CD4-positive, alpha-beta T cell treated with Interleukin-6 for 4 hours (primary cell): ENCODE data around the gene ZNF341.

ENCODE experiments used
- DNase-seq: peaks from one replicate; pipeline ENCODE4 v3.0.0-alpha.2; 2020; ENCODE audit warnings: mixed read lengths

Gene ZNF341

GRCh38 chr20:33827634-33828325 lies 96.0 kb downstream of the ZNF341 start:
- no peak for DNase-seq

- no peak for DNase-seq
These were observed 96.6 kb downstream of the ZNF341 start for GRCh38 chr20:33828326-33828844.

- DNase-seq, result no peak
These were observed 97.3 kb downstream of the ZNF341 start for GRCh38 chr20:33828967-33829560.

DNA sequence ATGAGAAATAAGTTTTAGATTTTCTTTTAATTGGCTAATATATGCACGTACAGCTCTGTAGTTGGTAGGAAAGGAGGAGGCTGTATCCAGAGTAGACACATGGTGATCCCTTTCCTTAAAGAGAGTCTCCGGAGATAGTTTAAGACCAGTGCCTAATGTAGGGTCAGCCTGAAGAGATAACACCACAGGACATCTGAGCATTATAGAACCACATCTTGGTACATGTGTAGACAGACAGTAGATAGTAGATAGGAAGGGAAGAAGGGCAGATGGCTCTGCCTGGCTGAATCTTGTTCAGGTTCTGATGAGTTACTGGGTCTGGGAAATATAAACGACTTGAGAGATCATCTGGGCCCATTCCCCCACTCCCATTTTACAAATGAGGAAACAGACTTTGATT lies 97.8 kb downstream of the ZNF341 start:
- no peak for DNase-seq

DNA sequence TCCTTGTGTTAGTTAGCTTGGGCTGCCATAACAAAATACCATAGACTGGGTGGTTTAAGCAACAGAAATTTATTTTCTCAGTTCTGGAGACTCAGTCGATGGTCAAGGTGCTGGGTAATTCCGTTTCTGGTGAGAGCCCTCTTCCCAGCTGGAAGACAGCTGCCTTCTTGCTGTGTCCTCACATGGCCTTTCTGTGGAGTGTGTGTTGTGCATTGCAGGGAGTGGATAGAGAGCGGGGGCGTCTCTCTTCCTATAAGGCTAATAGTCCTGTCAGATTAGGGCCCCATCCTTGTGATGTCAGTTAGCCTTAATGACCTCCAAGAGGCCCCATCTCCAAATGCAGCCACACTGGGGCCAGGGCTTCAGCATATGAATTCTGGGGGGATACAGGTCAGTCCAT lies 98.6 kb downstream of the ZNF341 start:
- no peak for DNase-seq

GRCh38 chr20:33832103-33832804 lies 100.5 kb downstream of the ZNF341 start:
- no peak for DNase-seq

DNA sequence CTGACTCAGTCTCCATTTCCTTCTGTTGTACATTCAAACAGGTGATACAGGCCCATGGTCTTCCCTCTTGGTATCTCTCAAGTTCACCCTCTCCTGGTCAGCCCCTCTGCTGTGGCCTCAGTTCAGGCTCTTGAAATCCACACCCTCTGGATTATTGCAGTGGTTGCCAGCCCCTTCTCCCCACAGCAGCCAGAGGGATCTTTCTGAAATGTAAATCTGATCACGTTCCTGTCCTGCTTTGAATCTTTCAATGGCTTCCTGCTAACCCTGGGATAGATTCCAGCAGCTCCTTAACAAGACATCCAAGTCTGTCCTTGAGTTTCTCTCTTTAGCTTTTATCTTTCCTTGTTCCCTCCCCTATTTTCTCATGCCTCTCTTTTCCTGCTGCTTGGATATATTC lies 101.5 kb downstream of the ZNF341 start:
- DNase-seq, result no peak

DNA sequence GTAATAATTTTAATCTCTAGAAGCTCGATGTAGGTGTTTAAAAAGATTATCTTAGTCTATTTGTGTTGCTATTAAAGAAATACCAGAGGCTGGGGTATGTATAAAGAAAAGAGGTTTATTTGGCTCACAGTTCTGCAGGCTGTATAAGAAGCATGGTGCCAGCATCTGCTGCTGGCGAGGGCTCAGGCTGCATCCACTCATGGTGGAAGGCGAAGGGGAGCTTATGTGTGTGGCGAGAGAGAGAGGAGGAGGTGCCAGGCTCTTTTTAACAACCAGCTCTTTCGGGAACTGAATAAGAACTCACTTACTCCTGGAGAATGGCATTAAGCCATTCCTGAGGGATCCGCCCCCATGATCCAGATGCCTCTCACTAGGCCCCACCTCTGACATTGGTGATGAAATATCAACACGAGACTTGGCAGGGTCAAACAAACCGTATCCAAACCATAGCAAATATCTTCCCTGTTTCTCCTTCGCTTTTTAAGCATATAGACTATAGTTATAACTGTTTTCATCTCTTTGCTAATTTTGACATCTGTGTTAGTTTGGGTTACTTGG lies 103.9 kb downstream of the ZNF341 start:
- no peak for DNase-seq

GRCh38 chr20:33836277-33836676 lies 104.5 kb downstream of the ZNF341 start:
- DNase-seq, result no peak

GRCh38 chr20:33837096-33837830 lies 105.5 kb downstream of the ZNF341 start:
- no peak for DNase-seq

GRCh38 chr20:33838035-33838864 lies 106.5 kb downstream of the ZNF341 start:
- peak; percentile 9 for DNase-seq

GRCh38 chr20:33839591-33839990 lies 107.8 kb downstream of the ZNF341 start:
- no peak for DNase-seq

DNA sequence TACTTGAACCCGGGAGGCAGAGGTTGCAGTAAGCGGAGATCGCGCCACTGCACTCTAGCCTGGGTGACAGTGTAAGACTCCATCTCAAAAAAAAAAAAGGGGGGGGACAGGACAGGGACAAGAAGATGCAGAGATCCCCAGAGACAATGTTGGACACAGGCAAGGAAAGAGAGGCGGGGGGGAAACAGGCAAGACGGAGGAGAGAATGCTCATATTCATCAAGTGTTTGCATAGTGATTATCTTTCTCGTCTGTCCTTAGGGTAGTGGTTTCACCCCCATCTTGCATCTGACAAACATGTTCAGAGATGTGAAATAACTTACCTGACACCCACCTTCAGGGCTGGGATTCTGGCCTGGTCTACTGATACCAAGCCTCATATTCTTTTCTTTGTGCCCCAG lies 108.4 kb downstream of the ZNF341 start:
- no peak for DNase-seq

- DNase-seq, result no peak
These were observed 109.1 kb downstream of the ZNF341 start for GRCh38 chr20:33840759-33841435.

DNA sequence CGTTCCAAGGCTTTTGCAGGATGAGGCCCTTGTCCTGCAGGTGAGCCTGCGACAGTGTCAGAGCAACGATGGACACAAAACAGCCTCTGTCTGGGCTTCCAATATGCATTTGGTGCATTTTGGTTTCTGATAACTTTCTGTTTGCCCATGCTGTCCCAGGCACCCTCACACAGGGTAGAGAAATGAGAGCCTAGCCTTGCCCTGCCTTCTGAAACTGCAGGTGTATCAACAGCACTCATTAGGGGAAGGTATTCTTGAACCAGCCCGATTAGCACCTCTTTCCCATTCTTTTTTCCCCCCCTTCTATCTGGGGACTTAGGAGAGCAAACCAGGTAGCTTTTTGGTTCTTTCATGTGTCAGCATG lies 109.6 kb downstream of the ZNF341 start:
- no peak for DNase-seq
